Breast epithelium (tissue), 3 donors: ENCODE measurements around the gene TPX2.
A peak's percentile ranks its signal among the peaks of the same experiment; 100 is the strongest.

Source experiments
- CTCF ChIP-seq, 3 donors: fragments of 450-650 bp; IDR thresholded peaks; one replicate each; pipeline ENCODE4 v1.5.1; 2016 to 2017; ENCODE audit warnings: antibody characterized with exemption in 3 of 3, mild to moderate bottlenecking in 3 of 3, moderate library complexity in 3 of 3
- POLR2A ChIP-seq: fragments of 450-650 bp; IDR thresholded peaks from one replicate; pipeline ENCODE4 v1.6.1; 2016; ENCODE audit warnings: antibody characterized with exemption, mild to moderate bottlenecking, moderate library complexity
- POLR2AphosphoS5 ChIP-seq, 3 donors: sonication (generic); formaldehyde crosslinking; IDR thresholded peaks; one replicate each; pipeline ENCODE4 v1.6.1; 2017; ENCODE audit warnings: antibody characterized with exemption in 3 of 3

- no peak for TF ChIP-seq POLR2A
- peak; percentile 98 to 99 (median 99) for TF ChIP-seq CTCF (IDR thresholded peaks at IDR 0.05)
- peak; percentile 78 to 89 (median 83) for TF ChIP-seq POLR2AphosphoS5 (IDR thresholded peaks at IDR 0.05)
These were observed 15.6 kb upstream of the TPX2 start for GRCh38 chr20:31723319-31724078.
